DLD1 (cell line): ENCODE measurements around the gene SSX3.
"Not testable (repeated sequence)": the region's sequence is repeated elsewhere in the genome, so short reads cannot be mapped to it uniquely, and the experiment has no call there.

Experiments used
- in situ Hi-C: cut with HindIII; loops from 2 replicates; pipeline ENCODE4 v1.10.0; 2017; ENCODE audit warnings: low sequenced_read_pairs

The SSX3 gene

GRCh38 chrX:48356315-48357094 lies at the start of gene SSX3:
SSX3 (minus strand) TSS chrX:48356703; CDS start chrX:48355249, 1,454 bp downstream.
- in situ Hi-C loops: not testable (repeated sequence)

GRCh38 chrX:48397825-48398224 lies 41.3 kb upstream of the SSX3 start:
- in situ Hi-C loops: not testable (repeated sequence)

GRCh38 chrX:48396931-48397330 lies 40.4 kb upstream of the SSX3 start:
- in situ Hi-C loops: not testable (repeated sequence)

GRCh38 chrX:48383239-48383638 lies 26.7 kb upstream of the SSX3 start, which contains the start of gene SSX4:
SSX4 (plus strand) TSS chrX:48383539; CDS start chrX:48384054, 515 bp downstream.
- in situ Hi-C loops: not testable (repeated sequence)

GRCh38 chrX:48370408-48370807 lies 13.9 kb upstream of the SSX3 start:
- in situ Hi-C loops: not testable (repeated sequence)

GRCh38 chrX:48367717-48368408 lies 11.4 kb upstream of the SSX3 start:
- in situ Hi-C loops: not testable (repeated sequence)

GRCh38 chrX:48359281-48359680 lies 2.8 kb upstream of the SSX3 start:
- in situ Hi-C loops: not testable (repeated sequence)

GRCh38 chrX:48357681-48358080 lies 1.2 kb upstream of the SSX3 start:
- in situ Hi-C loops: no loop called here

- in situ Hi-C loops: not testable (repeated sequence)
These were observed 10.4 kb downstream of the SSX3 start for GRCh38 chrX:48346059-48346458.

GRCh38 chrX:48313996-48314395 lies 42.5 kb downstream of the SSX3 start:
- in situ Hi-C loops: not testable (repeated sequence)

GRCh38 chrX:48306175-48306574 lies 50.3 kb downstream of the SSX3 start:
- in situ Hi-C loops: no loop called here
